Thyroid gland (tissue), 4 donors: ENCODE results near the gene PGGHG.

Experiments
- POLR2A ChIP-seq, 2 donors: fragments of 450-650 bp; IDR thresholded peaks; one replicate each; pipeline ENCODE4 v1.6.1; 2017; ENCODE audit warnings: antibody characterized with exemption in 2 of 2, mild to moderate bottlenecking in 2 of 2, moderate library complexity in 1 of 2
- TF ChIP-seq, protein P1 (sequence below), 6 experiments: fragments of 200-600 bp in 3 of 6; fragments of 450-650 bp in 3 of 6; sonication (generic) in 3 of 6; IDR thresholded peaks; one replicate each; pipeline ENCODE4 v1.5.1; 2016 to 2019; ENCODE audit warnings: antibody characterized with exemption in 6 of 6, mild to moderate bottlenecking in 2 of 6, inconsistent platforms in 1 of 6, moderate library complexity in 1 of 6

DNA sequence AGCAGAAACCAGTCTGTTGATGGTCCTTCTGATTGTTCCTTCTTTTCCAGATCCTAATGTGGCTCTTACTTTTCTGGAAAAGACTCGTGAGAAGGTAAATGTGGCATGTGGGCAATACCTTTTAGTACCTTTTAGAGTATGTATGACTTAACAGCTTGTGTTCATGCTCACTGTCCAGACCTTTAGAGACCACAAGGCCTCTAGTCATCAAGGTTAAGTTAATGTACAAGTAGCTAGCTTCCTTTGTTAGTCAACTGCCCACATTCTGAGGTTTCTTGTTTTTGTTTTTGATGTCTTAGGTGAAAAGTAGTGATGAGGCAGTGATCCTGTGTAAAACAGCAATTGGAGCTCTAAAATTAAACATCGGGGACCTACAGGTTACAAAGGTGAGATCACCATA is 44.5 kb upstream of the PGGHG start:
- TF ChIP-seq, protein P1, sequence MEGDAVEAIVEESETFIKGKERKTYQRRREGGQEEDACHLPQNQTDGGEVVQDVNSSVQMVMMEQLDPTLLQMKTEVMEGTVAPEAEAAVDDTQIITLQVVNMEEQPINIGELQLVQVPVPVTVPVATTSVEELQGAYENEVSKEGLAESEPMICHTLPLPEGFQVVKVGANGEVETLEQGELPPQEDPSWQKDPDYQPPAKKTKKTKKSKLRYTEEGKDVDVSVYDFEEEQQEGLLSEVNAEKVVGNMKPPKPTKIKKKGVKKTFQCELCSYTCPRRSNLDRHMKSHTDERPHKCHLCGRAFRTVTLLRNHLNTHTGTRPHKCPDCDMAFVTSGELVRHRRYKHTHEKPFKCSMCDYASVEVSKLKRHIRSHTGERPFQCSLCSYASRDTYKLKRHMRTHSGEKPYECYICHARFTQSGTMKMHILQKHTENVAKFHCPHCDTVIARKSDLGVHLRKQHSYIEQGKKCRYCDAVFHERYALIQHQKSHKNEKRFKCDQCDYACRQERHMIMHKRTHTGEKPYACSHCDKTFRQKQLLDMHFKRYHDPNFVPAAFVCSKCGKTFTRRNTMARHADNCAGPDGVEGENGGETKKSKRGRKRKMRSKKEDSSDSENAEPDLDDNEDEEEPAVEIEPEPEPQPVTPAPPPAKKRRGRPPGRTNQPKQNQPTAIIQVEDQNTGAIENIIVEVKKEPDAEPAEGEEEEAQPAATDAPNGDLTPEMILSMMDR (IDR thresholded peaks at IDR 0.05) = no peak
- no peak for TF ChIP-seq POLR2A (IDR thresholded peaks at IDR 0.05)
